ENCODE data around the gene RBPJ. TPM values are rescaled to one million over a fixed set of nuclear protein-coding genes. Genes with fewer than 3 reads are reported as not detected.

RBPJ gene
- total RNA-seq, 1 donor from 2014 or later = 162 TPM

GRCh38 chr4:26296514-26296913 is 24.3 kb upstream of the RBPJ start:
- no peak for TF ChIP-seq CTCF (IDR thresholded peaks at IDR 0.05; ENCODE audit: unreplicated experiment)
- peaks cover 10% of the 10 kb centered on the region for H3K4me1 Mint-ChIP-seq (ENCODE audit: low read depth)

GRCh38 chr4:26297219-26297618 is 23.6 kb upstream of the RBPJ start:
- peaks cover 10% of the 10 kb centered on the region for H3K4me1 Mint-ChIP-seq (ENCODE audit: low read depth)
- DNase-seq (ENCODE audit: low spot score, unreplicated experiment) = no peak
- no peaks in the 10 kb centered on the region for H3K36me3 Mint-ChIP-seq (ENCODE audit: insufficient read depth)
- peaks cover 15% of the 10 kb centered on the region for H3K27me3 Mint-ChIP-seq
- H3K27ac Mint-ChIP-seq = no peak overlapping the region
- TF ChIP-seq CTCF (IDR thresholded peaks at IDR 0.05; ENCODE audit: unreplicated experiment) = no peak
- no peak overlapping the region for H3K4me3 Mint-ChIP-seq (ENCODE audit: low read depth)
- H3K9me3 Mint-ChIP-seq (ENCODE audit: low read depth) = no peaks in the 10 kb centered on the region

More at GRCh38 chr4:26296514-26296913, 24.3 kb upstream of the RBPJ start:
- H3K27ac Mint-ChIP-seq = no peak overlapping the region
- H3K36me3 Mint-ChIP-seq (ENCODE audit: insufficient read depth) = no peaks in the 10 kb centered on the region
- no peaks in the 10 kb centered on the region for H3K9me3 Mint-ChIP-seq (ENCODE audit: low read depth)
- H3K27me3 Mint-ChIP-seq = peaks cover 15% of the 10 kb centered on the region
- DNase-seq (ENCODE audit: low spot score, unreplicated experiment) = no peak
- H3K4me3 Mint-ChIP-seq (ENCODE audit: low read depth) = no peak overlapping the region

GRCh38 chr4:26298198-26298947 is 22.4 kb upstream of the RBPJ start:
- no peak for DNase-seq (ENCODE audit: low spot score, unreplicated experiment)
- no peak overlapping the region for H3K4me3 Mint-ChIP-seq (ENCODE audit: low read depth)

GRCh38 chr4:26299254-26299882 is 21.4 kb upstream of the RBPJ start:
- DNase-seq (ENCODE audit: low spot score, unreplicated experiment) = no peak
- Mint-ChIP-seq H3K4me3 (ENCODE audit: low read depth) (no peak overlapping the region), H3K27me3 (peaks cover 15% of the 10 kb centered on the region), H3K36me3 (ENCODE audit: insufficient read depth) (no peaks in the 10 kb centered on the region), H3K27ac (no peak overlapping the region), H3K4me1 (ENCODE audit: low read depth) (peaks cover 10% of the 10 kb centered on the region), H3K9me3 (ENCODE audit: low read depth) (no peaks in the 10 kb centered on the region)
- no peak for TF ChIP-seq CTCF (IDR thresholded peaks at IDR 0.05; ENCODE audit: unreplicated experiment)

More at GRCh38 chr4:26298198-26298947, 22.4 kb upstream of the RBPJ start:
- no peak overlapping the region for H3K27ac Mint-ChIP-seq
- H3K4me1 Mint-ChIP-seq (ENCODE audit: low read depth) = peaks cover 10% of the 10 kb centered on the region
- no peak for TF ChIP-seq CTCF (IDR thresholded peaks at IDR 0.05; ENCODE audit: unreplicated experiment)
- no peaks in the 10 kb centered on the region for H3K36me3 Mint-ChIP-seq (ENCODE audit: insufficient read depth)
- H3K9me3 Mint-ChIP-seq (ENCODE audit: low read depth) = no peaks in the 10 kb centered on the region
- peaks cover 15% of the 10 kb centered on the region for H3K27me3 Mint-ChIP-seq

DNA sequence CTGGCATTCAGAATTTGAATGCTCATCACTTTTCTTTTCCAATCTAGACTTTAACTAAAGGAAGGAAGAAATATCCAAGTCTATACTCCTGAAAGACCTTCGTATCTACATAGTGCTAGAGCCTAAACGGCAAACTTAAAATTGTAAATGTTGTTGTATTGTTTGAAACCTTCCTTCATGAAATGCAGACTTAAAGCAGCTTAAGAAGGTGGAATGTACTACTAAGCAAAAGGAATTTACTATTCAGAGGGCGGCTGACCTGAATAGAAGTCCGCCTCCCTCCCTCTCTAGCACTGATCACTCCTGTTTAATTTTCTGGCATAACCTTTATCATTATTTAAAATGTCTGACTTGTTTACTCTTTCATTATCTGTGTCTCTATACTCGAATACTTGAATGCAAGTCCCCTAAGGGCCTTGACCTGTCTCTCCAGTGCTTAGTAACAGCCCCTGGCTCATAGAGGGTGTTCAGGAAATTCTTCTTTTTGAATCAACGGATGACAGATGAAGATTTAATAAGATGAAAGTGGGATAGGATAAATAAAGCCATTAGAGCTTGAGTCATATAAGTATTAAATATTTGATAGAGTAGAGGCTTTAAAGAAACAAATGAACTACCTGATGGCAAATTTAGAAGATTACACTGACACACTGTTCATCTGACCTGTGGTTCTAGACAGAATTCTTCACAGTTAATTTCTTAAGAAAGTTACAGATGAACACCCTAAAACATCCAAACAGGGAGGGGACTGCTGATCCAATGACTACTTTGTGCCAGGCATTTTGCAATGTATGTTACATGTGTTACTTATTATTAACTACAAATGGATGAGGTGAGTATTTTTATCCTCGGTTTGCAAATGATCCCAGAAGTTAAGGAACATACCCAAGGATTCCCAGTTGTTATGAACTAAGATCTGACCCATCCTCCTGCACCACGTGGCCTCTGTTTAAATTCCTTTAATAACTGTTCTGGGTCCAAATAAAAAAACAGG is 20.2 kb upstream of the RBPJ start:
- Mint-ChIP-seq H3K4me1 (ENCODE audit: low read depth) (peaks cover 10% of the 10 kb centered on the region), H3K9me3 (ENCODE audit: low read depth) (no peaks in the 10 kb centered on the region), H3K36me3 (ENCODE audit: insufficient read depth) (no peaks in the 10 kb centered on the region), H3K27ac (no peak overlapping the region), H3K4me3 (ENCODE audit: low read depth) (no peak overlapping the region), H3K27me3 (peaks cover 13% of the 10 kb centered on the region)
- no peak for TF ChIP-seq CTCF (IDR thresholded peaks at IDR 0.05; ENCODE audit: unreplicated experiment)
- DNase-seq (ENCODE audit: low spot score, unreplicated experiment) = no peak

All from progenitor cell of endocrine pancreas (in vitro differentiated cells).